HEK293 (cell line): ENCODE data around the gene CDH2.

Source experiments
- CTCF ChIA-PET: fragments of 350-600 bp; formaldehyde crosslinking; extraction: SDS; loops from one replicate; lab custom pipeline; 2021; ENCODE audit warnings: antibody characterized with exemption; lab: Yijun Ruan, JAX
- POLR2A ChIA-PET: fragments of 300-600 bp; formaldehyde crosslinking; extraction: SDS; loops from one replicate; lab custom pipeline; 2020; ENCODE audit warnings: antibody characterized with exemption, inconsistent platforms; lab: Yijun Ruan, JAX
- H3K27ac ChIP-seq: fragments of 200-500 bp; sonication (Bioruptor generic); 2 replicates; pipeline ENCODE4 v1.5.1; 2014; ENCODE audit warnings: low read depth, low read length, control low read depth, inconsistent platforms; ENCODE audit errors: extremely low read depth
- H3K36me3 ChIP-seq, 2 experiments: fragments of 200-500 bp in 1 of 2; sonication (Bioruptor generic) in 1 of 2; 1 replicate in 1 of 2; 2 replicates in 1 of 2; pipeline ENCODE4 v1.5.1; 2014 to 2017; ENCODE audit warnings: inconsistent platforms in 2 of 2, low read length in 2 of 2; ENCODE audit not compliant: control insufficient read depth in 2 of 2, insufficient read depth in 1 of 2
- H3K4me1 ChIP-seq: fragments of 200-500 bp; sonication (Bioruptor generic); 2 replicates; pipeline ENCODE4 v1.5.1; 2014; ENCODE audit warnings: mild to moderate bottlenecking, low read length, inconsistent platforms; ENCODE audit not compliant: control insufficient read depth, insufficient read depth
- H3K4me3 ChIP-seq: 2 replicates; pipeline ENCODE4 v1.5.1; 2011; ENCODE audit warnings: low read depth, mild to moderate bottlenecking, control low read depth, low read length, moderate library complexity
- H3K9me3 ChIP-seq: fragments of 200-500 bp; sonication (Bioruptor generic); 2 replicates; pipeline ENCODE4 v1.5.1; 2014; ENCODE audit warnings: low read depth, low read length, inconsistent platforms; ENCODE audit not compliant: control insufficient read depth, insufficient read depth
- FEZF1 ChIP-seq: fragments of 450-650 bp; formaldehyde crosslinking; IDR thresholded peaks from 2 replicates; pipeline ENCODE4 v1.5.1; 2016; ENCODE audit warnings: missing biosample characterization, missing genetic modification characterization
- RBAK ChIP-seq: fragments of 450-650 bp; formaldehyde crosslinking; IDR thresholded peaks from 2 replicates; pipeline ENCODE4 v1.5.1; 2016; ENCODE audit warnings: missing biosample characterization, missing genetic modification characterization
- SALL2 ChIP-seq: fragments of 450-650 bp; formaldehyde crosslinking; IDR thresholded peaks from 2 replicates; pipeline ENCODE4 v1.5.0; 2017; ENCODE audit warnings: missing biosample characterization, mild to moderate bottlenecking, missing genetic modification characterization, borderline replicate concordance
- SP7 ChIP-seq: fragments of 450-650 bp; formaldehyde crosslinking; IDR thresholded peaks from 2 replicates; pipeline ENCODE4 v1.5.1; 2016; ENCODE audit warnings: missing biosample characterization, missing genetic modification characterization
- WT1 ChIP-seq: fragments of 450-650 bp; formaldehyde crosslinking; IDR thresholded peaks from 2 replicates; pipeline ENCODE4 v1.5.1; 2016; ENCODE audit warnings: missing biosample characterization, missing genetic modification characterization
- ZBTB21 ChIP-seq: fragments of 450-650 bp; formaldehyde crosslinking; IDR thresholded peaks from 2 replicates; pipeline ENCODE4 v1.5.1; 2017; ENCODE audit warnings: missing biosample characterization, missing genetic modification characterization
- ZFHX2 ChIP-seq: fragments of 450-650 bp; formaldehyde crosslinking; conservative IDR thresholded peaks from 2 replicates; pipeline ENCODE4 v1.5.1; 2016; ENCODE audit warnings: missing biosample characterization, missing genetic modification characterization
- ZNF132 ChIP-seq: fragments of 450-650 bp; formaldehyde crosslinking; IDR thresholded peaks from 2 replicates; pipeline ENCODE4 v1.5.1; 2017; ENCODE audit warnings: missing biosample characterization, missing genetic modification characterization, borderline replicate concordance
- ZNF211 ChIP-seq: fragments of 450-650 bp; formaldehyde crosslinking; IDR thresholded peaks from 2 replicates; pipeline ENCODE4 v1.5.1; 2016; ENCODE audit warnings: low read depth, missing biosample characterization, missing genetic modification characterization
- ZNF223 ChIP-seq: fragments of 450-650 bp; formaldehyde crosslinking; IDR thresholded peaks from 2 replicates; pipeline ENCODE4 v1.5.1; 2016; ENCODE audit warnings: missing biosample characterization, missing genetic modification characterization
- ZNF23 ChIP-seq: fragments of 450-650 bp; formaldehyde crosslinking; IDR thresholded peaks from 2 replicates; pipeline ENCODE4 v1.5.1; 2016; ENCODE audit warnings: missing biosample characterization, missing genetic modification characterization, borderline replicate concordance
- ZNF311 ChIP-seq: fragments of 450-650 bp; formaldehyde crosslinking; IDR thresholded peaks from 2 replicates; pipeline ENCODE4 v1.5.1; 2017; ENCODE audit warnings: missing biosample characterization, missing genetic modification characterization, borderline replicate concordance
- ZNF433 ChIP-seq: fragments of 450-650 bp; formaldehyde crosslinking; IDR thresholded peaks from 2 replicates; pipeline ENCODE4 v1.5.1; 2016; ENCODE audit warnings: missing biosample characterization, missing genetic modification characterization, low read depth
- ZNF610 ChIP-seq: fragments of 450-650 bp; formaldehyde crosslinking; IDR thresholded peaks from 2 replicates; pipeline ENCODE4 v1.5.1; 2016; ENCODE audit warnings: missing biosample characterization, missing genetic modification characterization, borderline replicate concordance
- ZNF621 ChIP-seq: fragments of 450-650 bp; formaldehyde crosslinking; IDR thresholded peaks from 2 replicates; pipeline ENCODE4 v1.5.1; 2017; ENCODE audit warnings: missing biosample characterization, missing genetic modification characterization
- ZNF629 ChIP-seq: fragments of 450-650 bp; formaldehyde crosslinking; IDR thresholded peaks from 2 replicates; pipeline ENCODE4 v1.5.1; 2017; ENCODE audit warnings: missing biosample characterization, missing genetic modification characterization
- ZNF677 ChIP-seq: fragments of 450-650 bp; IDR thresholded peaks from 2 replicates; pipeline ENCODE4 v1.5.0; 2018; ENCODE audit warnings: missing biosample characterization, mild to moderate bottlenecking, missing genetic modification characterization, moderate library complexity
- ZNF791 ChIP-seq: fragments of 450-650 bp; formaldehyde crosslinking; IDR thresholded peaks from 2 replicates; pipeline ENCODE4 v1.5.1; 2016; ENCODE audit warnings: missing biosample characterization, missing genetic modification characterization
- TF ChIP-seq, protein P1 (sequence below): fragments of 450-650 bp; formaldehyde crosslinking; IDR thresholded peaks from 2 replicates; pipeline ENCODE4 v1.5.1; 2017; ENCODE audit warnings: missing biosample characterization, missing genetic modification characterization
- TF ChIP-seq, protein P2 (sequence below): fragments of 450-650 bp; formaldehyde crosslinking; IDR thresholded peaks from 2 replicates; pipeline ENCODE4 v1.5.1; 2017; ENCODE audit warnings: missing biosample characterization, mild to moderate bottlenecking, missing genetic modification characterization, moderate library complexity
- TF ChIP-seq, protein P3 (sequence below): fragments of 450-650 bp; formaldehyde crosslinking; IDR thresholded peaks from 2 replicates; pipeline ENCODE4 v1.5.1; 2016; ENCODE audit warnings: missing biosample characterization, missing genetic modification characterization, low read depth
- TF ChIP-seq, protein P4 (sequence below): fragments of 450-650 bp; formaldehyde crosslinking; IDR thresholded peaks from 2 replicates; pipeline ENCODE4 v1.5.1; 2016; ENCODE audit warnings: missing biosample characterization, missing genetic modification characterization
- TF ChIP-seq, protein P5 (sequence below): fragments of 450-650 bp; formaldehyde crosslinking; IDR thresholded peaks from 2 replicates; pipeline ENCODE4 v1.5.1; 2016; ENCODE audit warnings: missing biosample characterization, missing genetic modification characterization, low read depth
- TF ChIP-seq, protein P6 (sequence below): fragments of 450-650 bp; formaldehyde crosslinking; IDR thresholded peaks from 2 replicates; pipeline ENCODE4 v1.5.1; 2016; ENCODE audit warnings: missing biosample characterization, missing genetic modification characterization
- TF ChIP-seq, protein P7 (sequence below): fragments of 450-650 bp; formaldehyde crosslinking; IDR thresholded peaks from 2 replicates; pipeline ENCODE4 v1.5.1; 2016; ENCODE audit warnings: missing biosample characterization, missing genetic modification characterization

CDH2 gene

DNA sequence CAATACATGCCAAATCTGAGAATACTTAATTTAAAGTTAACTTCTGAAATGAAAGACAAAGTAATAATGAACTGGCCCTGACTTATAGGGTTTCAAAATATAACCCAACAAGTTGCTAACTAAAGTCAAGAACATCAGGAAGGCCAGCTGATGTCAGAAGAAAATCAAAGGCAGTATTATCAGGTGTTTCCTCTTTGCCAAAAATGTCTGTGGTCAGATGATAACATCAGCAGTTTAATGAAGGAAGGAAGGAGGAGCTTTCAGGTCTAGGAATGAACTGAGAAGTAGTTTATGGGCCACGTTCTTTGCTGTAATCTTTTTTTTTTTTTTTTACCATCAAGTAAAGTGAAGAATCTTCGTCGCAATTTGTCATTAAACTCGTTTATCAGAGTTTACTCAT is 40.9 kb downstream of the CDH2 start:
- Histone ChIP-seq H3K36me3 (peaks cover 0 to 3% of the 10 kb centered on the region in 2 experiments; a peak in 1 of 3 replicates), H3K27ac (no peak overlapping the region), H3K4me1 (peaks cover 4% of the 10 kb centered on the region; the same call in 1 of the 2 replicates), H3K4me3 (no peak overlapping the region), H3K9me3 (no peaks in the 10 kb centered on the region)
- TF ChIP-seq ZNF223: no peak
- no peak for TF ChIP-seq WT1 (tag by site-specific recombination)
- no peak for TF ChIP-seq FEZF1
- no peak for TF ChIP-seq ZNF677 (tag by site-specific recombination)
- no peak for TF ChIP-seq ZNF132 (tag by site-specific recombination)
- TF ChIP-seq, protein P1, sequence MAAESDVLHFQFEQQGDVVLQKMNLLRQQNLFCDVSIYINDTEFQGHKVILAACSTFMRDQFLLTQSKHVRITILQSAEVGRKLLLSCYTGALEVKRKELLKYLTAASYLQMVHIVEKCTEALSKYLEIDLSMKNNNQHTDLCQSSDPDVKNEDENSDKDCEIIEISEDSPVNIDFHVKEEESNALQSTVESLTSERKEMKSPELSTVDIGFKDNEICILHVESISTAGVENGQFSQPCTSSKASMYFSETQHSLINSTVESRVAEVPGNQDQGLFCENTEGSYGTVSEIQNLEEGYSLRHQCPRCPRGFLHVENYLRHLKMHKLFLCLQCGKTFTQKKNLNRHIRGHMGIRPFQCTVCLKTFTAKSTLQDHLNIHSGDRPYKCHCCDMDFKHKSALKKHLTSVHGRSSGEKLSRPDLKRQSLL (tag by site-specific recombination): no peak
- TF ChIP-seq, protein P2, sequence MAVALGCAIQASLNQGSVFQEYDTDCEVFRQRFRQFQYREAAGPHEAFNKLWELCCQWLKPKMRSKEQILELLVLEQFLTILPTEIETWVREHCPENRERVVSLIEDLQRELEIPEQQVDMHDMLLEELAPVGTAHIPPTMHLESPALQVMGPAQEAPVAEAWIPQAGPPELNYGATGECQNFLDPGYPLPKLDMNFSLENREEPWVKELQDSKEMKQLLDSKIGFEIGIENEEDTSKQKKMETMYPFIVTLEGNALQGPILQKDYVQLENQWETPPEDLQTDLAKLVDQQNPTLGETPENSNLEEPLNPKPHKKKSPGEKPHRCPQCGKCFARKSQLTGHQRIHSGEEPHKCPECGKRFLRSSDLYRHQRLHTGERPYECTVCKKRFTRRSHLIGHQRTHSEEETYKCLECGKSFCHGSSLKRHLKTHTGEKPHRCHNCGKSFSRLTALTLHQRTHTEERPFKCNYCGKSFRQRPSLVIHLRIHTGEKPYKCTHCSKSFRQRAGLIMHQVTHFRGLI (tag by site-specific recombination): no peak
- no peak for TF ChIP-seq SALL2 (tag by site-specific recombination)
- TF ChIP-seq, protein P3, sequence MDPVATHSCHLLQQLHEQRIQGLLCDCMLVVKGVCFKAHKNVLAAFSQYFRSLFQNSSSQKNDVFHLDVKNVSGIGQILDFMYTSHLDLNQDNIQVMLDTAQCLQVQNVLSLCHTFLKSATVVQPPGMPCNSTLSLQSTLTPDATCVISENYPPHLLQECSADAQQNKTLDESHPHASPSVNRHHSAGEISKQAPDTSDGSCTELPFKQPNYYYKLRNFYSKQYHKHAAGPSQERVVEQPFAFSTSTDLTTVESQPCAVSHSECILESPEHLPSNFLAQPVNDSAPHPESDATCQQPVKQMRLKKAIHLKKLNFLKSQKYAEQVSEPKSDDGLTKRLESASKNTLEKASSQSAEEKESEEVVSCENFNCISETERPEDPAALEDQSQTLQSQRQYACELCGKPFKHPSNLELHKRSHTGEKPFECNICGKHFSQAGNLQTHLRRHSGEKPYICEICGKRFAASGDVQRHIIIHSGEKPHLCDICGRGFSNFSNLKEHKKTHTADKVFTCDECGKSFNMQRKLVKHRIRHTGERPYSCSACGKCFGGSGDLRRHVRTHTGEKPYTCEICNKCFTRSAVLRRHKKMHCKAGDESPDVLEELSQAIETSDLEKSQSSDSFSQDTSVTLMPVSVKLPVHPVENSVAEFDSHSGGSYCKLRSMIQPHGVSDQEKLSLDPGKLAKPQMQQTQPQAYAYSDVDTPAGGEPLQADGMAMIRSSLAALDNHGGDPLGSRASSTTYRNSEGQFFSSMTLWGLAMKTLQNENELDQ (tag by site-specific recombination): no peak
- no peak for TF ChIP-seq ZNF621 (tag by site-specific recombination)
- no peak for TF ChIP-seq ZNF629 (tag by site-specific recombination)
- TF ChIP-seq ZNF211 (tag by site-specific recombination): no peak
- no peak for TF ChIP-seq ZFHX2 (tag by site-specific recombination)
- TF ChIP-seq, protein P4, sequence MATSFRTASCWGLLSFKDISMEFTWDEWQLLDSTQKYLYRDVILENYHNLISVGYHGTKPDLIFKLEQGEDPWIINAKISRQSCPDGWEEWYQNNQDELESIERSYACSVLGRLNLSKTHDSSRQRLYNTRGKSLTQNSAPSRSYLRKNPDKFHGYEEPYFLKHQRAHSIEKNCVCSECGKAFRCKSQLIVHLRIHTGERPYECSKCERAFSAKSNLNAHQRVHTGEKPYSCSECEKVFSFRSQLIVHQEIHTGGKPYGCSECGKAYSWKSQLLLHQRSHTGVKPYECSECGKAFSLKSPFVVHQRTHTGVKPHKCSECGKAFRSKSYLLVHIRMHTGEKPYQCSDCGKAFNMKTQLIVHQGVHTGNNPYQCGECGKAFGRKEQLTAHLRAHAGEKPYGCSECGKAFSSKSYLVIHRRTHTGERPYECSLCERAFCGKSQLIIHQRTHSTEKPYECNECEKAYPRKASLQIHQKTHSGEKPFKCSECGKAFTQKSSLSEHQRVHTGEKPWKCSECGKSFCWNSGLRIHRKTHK (tag by site-specific recombination): no peak
- ChIA-PET POLR2A (no interaction called here), CTCF (interaction anchor here (0.5 to 0.7 kb wide), 3 partner anchors 22 to 71 kb away, joined by 3 to 7 read pairs (median 3); no protein-coding TSS in a partner anchor)

DNA sequence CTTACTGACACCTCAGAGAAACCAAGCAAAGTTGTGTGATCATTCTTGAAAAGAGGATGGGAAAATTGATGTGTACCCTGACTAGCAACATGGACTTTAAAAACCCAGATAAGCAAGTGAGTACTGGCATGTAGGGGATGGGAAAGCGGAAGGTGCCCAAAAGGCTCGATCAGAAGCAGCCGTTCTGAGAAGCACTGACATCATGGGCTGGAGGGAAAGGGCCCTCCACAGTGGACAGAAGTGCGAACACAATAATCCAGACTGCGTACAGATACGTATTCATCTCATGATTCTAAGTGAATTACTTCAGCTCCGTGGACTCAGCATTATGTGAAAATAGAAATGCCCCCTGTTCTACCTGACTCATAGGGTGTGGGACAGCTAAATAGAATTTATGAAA is 42.2 kb downstream of the CDH2 start:
- Histone ChIP-seq H3K4me3 (no peak overlapping the region), H3K36me3 (peaks cover 0 to 3% of the 10 kb centered on the region in 2 experiments; a peak in 1 of 3 replicates), H3K27ac (no peak overlapping the region), H3K4me1 (peaks cover 4% of the 10 kb centered on the region; the same call in 1 of the 2 replicates), H3K9me3 (no peaks in the 10 kb centered on the region)
- ChIA-PET CTCF (no interaction called here), POLR2A (no interaction called here)
- TF ChIP-seq ZNF23 (tag by site-specific recombination) (no peak), ZNF311 (tag by site-specific recombination) (no peak), RBAK (tag by site-specific recombination) (no peak), ZBTB21 (no peak), ZNF610 (tag by site-specific recombination) (no peak), SP7 (tag by site-specific recombination) (no peak), ZFHX2 (tag by site-specific recombination) (no peak), ZNF433 (tag by site-specific recombination) (no peak), ZNF791 (no peak)
- TF ChIP-seq, protein P5, sequence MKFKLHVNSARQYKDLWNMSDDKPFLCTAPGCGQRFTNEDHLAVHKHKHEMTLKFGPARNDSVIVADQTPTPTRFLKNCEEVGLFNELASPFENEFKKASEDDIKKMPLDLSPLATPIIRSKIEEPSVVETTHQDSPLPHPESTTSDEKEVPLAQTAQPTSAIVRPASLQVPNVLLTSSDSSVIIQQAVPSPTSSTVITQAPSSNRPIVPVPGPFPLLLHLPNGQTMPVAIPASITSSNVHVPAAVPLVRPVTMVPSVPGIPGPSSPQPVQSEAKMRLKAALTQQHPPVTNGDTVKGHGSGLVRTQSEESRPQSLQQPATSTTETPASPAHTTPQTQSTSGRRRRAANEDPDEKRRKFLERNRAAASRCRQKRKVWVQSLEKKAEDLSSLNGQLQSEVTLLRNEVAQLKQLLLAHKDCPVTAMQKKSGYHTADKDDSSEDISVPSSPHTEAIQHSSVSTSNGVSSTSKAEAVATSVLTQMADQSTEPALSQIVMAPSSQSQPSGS (tag by site-specific recombination): no peak
- TF ChIP-seq, protein P6, sequence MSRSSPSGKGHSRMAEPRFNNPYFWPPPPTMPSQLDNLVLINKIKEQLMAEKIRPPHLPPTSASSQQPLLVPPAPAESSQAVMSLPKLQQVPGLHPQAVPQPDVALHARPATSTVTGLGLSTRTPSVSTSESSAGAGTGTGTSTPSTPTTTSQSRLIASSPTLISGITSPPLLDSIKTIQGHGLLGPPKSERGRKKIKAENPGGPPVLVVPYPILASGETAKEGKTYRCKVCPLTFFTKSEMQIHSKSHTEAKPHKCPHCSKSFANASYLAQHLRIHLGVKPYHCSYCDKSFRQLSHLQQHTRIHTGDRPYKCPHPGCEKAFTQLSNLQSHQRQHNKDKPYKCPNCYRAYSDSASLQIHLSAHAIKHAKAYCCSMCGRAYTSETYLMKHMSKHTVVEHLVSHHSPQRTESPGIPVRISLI (tag by site-specific recombination): no peak
- TF ChIP-seq, protein P7, sequence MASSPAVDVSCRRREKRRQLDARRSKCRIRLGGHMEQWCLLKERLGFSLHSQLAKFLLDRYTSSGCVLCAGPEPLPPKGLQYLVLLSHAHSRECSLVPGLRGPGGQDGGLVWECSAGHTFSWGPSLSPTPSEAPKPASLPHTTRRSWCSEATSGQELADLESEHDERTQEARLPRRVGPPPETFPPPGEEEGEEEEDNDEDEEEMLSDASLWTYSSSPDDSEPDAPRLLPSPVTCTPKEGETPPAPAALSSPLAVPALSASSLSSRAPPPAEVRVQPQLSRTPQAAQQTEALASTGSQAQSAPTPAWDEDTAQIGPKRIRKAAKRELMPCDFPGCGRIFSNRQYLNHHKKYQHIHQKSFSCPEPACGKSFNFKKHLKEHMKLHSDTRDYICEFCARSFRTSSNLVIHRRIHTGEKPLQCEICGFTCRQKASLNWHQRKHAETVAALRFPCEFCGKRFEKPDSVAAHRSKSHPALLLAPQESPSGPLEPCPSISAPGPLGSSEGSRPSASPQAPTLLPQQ (tag by site-specific recombination): no peak
